CD4-positive, alpha-beta T cell treated with Interleukin-4 for 1 hour (primary cell): ENCODE data around the gene CMSS1.

Source experiments
- DNase-seq, 2 donors: peaks; one replicate each; pipeline ENCODE4 v3.0.0-alpha.2; 2020 to 2022

The CMSS1 gene

GRCh38 chr3:100068826-100069225 is 251.2 kb downstream of the CMSS1 start:
- DNase-seq: peak; percentile 72 to 80

DNA sequence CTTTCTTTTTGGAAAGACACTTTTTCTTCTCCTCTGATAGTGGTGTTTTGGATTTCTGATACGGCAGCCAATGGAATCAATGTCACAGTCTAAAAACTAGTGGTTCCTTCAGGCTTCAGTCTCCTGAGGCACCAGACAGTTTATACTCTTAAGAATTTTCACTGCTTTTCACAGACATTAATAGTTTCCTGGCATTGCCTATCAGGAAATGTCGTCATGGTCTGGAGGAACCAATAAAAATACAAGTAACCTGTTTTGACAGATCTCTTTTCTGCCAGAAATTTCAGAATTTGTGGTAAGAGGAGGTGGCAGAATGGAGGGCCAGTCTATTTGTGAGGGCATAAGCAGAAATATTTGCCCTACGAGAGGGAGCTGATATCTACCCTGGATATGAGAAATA is 251.8 kb downstream of the CMSS1 start:
- no peak for DNase-seq

GRCh38 chr3:100072326-100073048 is 254.8 kb downstream of the CMSS1 start:
- peak in 1 of 2 donors; percentile 21 for DNase-seq

DNA sequence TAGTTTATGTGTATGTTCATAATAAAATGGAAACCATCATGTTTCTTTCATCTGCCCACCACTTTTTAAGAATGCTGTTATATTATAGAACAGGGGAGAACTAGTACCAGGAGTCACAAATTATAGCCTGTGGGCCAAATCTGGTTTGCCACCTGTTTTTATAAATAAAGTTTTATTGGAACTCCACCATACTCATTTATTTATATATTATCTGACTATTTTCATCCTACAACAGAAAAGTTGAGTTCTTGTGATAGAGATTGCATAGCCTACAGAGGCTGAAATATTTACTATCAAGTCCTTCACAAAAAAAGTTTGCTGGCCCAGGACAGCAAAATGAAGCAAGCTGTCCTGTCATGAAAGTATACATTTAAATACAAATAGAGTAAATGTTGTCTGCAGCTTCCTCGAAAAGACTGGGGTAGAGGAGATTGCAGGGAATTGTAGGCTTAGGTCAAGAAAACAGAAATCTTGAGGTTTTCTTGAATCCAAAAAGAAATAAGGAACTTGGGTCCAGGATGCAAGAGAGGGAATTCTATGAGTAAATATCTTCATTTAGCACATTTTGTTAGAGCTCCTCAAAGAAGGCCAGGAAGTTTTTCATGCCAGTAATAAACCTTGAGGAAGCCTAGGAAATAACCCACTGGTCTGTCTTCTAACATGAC is 255.5 kb downstream of the CMSS1 start:
- DNase-seq: no peak

GRCh38 chr3:100073714-100074307 is 256.1 kb downstream of the CMSS1 start:
- peak in 1 of 2 donors; percentile 18 for DNase-seq

DNA sequence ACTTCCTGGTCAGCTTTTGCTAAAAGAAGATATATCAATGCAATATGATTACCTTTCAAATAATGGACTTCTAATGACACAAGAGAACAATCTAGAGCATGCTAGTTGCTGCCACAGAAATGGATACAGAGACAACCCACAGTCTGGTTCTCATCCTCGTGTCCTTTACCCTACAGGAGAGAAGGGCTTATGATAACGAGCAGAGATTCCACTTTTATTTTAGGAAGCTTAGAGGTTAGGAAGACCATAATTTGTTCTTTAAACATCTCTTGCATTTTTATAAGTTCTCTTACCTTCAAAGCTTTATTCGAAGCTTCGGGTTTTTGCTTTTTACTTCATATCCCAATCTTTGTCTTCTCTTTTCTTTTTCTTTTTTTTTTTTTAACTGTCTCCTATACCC is 257.5 kb downstream of the CMSS1 start:
- no peak for DNase-seq

DNA sequence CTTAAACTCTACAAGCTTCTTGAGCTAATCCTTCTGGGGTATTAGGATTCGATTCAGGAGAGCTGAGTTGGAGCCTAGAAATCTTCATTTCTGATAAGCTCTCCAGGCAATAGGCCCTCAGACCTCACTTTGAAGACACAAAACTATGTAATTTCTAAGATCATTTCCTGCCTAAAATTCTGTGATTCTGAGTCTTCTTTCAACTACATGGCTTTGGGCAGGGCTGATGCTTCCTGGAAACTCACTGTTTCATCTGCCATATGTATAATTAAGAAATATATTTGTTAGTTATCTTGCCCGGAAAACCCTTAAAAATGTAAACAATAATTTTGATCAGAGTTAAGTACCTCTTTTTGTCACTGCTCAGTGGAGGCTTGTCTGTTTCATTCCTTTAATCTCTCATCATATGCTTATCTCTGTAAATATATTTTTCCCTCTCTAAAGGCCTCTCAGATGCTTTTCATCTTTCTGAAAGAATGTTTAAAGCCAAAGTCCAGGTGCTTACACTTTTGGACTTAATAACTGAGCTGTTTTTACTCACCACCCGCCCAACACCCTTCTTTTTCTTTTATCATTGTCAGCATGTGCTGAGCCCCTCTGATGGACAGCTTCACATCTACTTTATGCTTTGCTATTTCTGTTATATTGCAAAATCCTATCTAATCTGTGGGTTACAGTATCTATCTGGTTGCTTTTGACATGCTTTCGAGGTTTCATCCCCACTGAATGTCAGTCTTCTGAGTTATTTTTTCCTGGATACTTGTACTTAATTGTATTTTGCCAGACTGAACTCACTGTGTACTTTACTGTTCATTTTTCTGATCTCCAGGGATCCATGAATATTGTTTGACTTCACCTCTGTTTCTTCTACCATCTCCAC is 258.4 kb downstream of the CMSS1 start:
- DNase-seq: no peak

DNA sequence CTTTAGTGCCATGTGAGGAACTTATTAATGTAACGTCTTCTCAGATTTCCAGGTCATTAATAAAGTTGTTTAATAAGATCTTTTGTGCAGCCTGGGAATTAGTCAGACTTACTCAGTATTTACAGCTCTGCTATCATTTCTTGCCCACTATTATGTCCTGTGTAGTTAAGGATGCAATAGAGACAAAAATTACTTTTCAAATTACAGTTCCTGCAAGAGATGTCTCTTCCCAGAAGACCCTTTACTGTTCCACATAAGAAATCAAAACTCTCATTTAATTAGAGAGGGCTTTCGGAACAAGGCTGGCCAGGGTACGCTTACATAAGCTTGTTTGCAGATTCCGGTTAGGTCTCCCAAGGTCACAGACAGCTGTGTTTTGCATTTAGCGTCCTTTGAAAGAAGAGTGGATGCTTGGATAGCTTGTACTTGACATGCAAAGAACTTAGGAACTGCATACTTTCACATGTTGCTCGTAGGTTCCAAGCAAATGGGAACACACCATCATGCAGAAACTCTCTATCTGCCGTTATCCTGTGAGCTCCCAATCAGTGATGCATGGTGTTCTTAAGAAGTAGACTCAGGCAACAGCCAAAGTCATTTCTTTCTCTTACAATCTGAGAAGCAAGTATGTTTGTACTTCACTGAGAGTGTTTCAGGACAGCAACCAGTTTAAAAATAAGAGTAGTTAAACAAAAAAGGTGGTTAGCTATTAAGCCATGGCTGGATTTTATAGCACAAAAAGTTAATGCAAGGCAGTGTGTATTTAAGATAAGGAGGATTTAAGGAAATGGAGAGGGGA is 259.3 kb downstream of the CMSS1 start:
- DNase-seq: no peak

- no peak for DNase-seq
Measured at GRCh38 chr3:100079328-100079727, 261.7 kb downstream of the CMSS1 start.

GRCh38 chr3:100080573-100080972 is 262.9 kb downstream of the CMSS1 start:
- DNase-seq: no peak

DNA sequence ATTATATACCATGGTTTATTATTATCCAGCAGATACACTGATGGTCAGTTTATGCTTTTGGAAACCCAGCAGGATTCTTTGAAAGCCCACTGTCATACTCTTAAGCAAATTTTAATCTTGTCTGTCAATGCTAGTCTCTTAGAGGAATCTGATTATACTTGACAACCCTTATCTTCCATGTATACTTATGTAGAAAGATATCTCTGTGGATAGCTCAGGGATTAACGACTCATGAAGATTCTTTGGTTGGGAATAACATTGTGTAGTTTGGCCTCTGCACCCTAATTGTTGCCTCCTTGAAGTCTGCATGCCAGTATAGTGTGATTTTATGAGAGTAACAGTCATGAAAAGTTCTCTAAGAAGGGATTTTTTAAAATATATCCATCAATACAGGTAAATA is 263.6 kb downstream of the CMSS1 start:
- DNase-seq: no peak

- DNase-seq: no peak
Measured at GRCh38 chr3:100081986-100082692, 264.5 kb downstream of the CMSS1 start.

DNA sequence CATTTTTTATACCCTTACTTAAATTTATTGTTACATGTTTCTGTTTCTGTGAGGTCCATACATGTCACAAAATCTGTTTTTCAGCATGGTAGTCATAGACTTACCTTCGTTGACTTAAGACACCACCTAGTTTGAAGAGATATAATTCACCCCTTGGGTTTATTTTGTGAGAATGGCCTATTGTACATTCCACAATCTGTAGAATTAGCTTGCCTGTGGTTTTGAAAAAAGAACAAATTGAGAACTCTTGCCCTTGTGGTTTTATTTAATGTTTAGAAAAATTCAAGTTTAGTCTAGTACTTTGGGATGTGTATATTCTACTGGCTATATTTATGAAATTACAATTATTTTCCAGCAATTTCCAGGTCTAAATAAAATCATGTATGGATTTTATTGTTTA is 265.1 kb downstream of the CMSS1 start:
- DNase-seq: no peak

- no peak for DNase-seq
Measured at GRCh38 chr3:100083209-100083608, 265.5 kb downstream of the CMSS1 start.

DNA sequence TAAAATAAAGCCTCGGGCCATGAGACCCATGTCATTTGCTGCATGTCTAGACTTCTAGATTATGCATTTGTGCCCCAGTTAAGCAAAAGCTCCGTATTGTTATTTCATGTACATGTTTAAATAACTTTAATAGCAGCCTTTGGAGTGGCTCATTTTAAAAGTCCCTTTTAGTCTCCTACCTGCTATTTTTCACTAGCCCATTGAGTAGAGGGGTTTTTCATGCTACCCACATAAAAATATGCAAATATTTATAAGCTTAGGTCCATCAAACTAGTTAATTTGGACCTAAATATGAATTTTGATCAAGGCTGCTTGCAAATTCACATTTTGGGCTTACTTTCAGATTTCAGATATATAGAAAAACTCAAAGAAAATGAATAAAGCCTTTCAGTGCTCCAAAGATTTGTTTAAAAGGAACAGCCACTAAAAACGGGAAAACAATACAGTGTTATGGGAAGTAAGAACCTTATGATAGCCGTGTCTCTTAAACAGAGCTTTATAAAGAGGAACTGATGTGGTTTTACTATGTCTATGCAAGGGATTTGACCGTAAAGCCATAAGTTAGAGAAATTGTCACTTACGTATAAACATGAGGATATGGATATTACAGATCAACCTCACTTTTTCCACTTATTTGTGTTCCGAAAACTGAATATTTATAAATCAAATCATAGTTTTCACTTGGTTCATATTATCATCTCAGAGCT is 266.6 kb downstream of the CMSS1 start:
- DNase-seq: no peak

GRCh38 chr3:100086401-100086800 is 268.7 kb downstream of the CMSS1 start:
- no peak for DNase-seq

- DNase-seq: no peak
Measured at GRCh38 chr3:100087198-100087597, 269.5 kb downstream of the CMSS1 start.

- DNase-seq: no peak
Measured at GRCh38 chr3:100088735-100089368, 271.2 kb downstream of the CMSS1 start.

- DNase-seq: peak in 1 of 2 donors; percentile 24
Measured at GRCh38 chr3:100089812-100090668, 272.4 kb downstream of the CMSS1 start.

DNA sequence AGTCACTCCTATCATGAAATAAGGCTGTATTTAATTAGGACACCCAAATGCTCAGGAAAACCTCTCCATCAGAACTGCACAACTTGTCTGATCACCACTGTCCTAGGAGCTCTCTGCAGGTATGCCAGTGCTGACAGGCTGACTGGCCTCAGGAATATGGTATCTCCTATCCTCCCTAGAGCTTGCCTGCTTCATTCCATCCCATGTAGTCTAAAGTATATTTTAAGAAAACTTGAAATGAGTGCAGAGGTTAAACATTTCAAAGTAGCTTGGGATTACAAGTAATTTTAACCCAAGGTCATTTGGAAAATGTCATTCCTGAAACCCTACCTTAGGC is 273.0 kb downstream of the CMSS1 start:
- no peak for DNase-seq
